ENCODE results near the gene FTO. TPM values are rescaled to one million over a fixed set of nuclear protein-coding genes. Genes with fewer than 3 reads are reported as not detected.

Gene FTO
- total RNA-seq, 1 donor from 2014 or later: 85.1 TPM

DNA sequence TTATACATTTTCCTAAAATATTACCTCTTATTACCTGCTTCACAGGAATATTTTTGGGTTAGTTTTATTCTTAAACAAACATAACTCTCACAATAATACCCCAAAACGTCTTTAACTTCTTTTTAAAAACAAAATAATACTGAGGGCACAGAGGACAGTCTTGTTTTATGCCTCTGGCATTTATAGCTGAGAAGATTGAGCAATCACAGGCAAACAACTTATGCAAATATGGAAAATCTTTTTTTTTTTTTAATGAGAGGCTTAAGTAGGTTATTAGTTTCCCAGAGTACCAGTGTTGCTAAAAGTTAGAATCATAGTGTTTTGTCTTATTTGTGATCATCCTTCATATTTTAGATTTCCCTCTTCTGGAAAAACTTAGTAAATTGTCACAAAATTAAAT is 195.0 kb downstream of the FTO start:
- Mint-ChIP-seq H3K4me1 (ENCODE audit: unreplicated experiment) (peaks cover 15% of the 10 kb centered on the region), H3K27ac (no peak overlapping the region)
- no peak for TF ChIP-seq CTCF (conservative IDR thresholded peaks at IDR 0.05)

GRCh38 chr16:53899431-53899830 is 195.5 kb downstream of the FTO start:
- peaks cover 7% of the 10 kb centered on the region for H3K27me3 Mint-ChIP-seq
- no peaks in the 10 kb centered on the region for H3K9me3 Mint-ChIP-seq
- no peak overlapping the region for H3K27ac Mint-ChIP-seq
- no peak for TF ChIP-seq CTCF (conservative IDR thresholded peaks at IDR 0.05)
- H3K4me3 Mint-ChIP-seq: no peak overlapping the region
- peaks cover 8% of the 10 kb centered on the region for H3K36me3 Mint-ChIP-seq
- H3K4me1 Mint-ChIP-seq (ENCODE audit: unreplicated experiment): peaks cover 11% of the 10 kb centered on the region
- DNase-seq (ENCODE audit: extremely low spot score, unreplicated experiment): no peak

More for the DNA sequence above, 195.0 kb downstream of the FTO start:
- Mint-ChIP-seq H3K36me3 (peaks cover 8% of the 10 kb centered on the region), H3K9me3 (no peaks in the 10 kb centered on the region), H3K4me3 (no peak overlapping the region), H3K27me3 (peaks cover 10% of the 10 kb centered on the region)
- no peak for DNase-seq (ENCODE audit: extremely low spot score, unreplicated experiment)

DNA sequence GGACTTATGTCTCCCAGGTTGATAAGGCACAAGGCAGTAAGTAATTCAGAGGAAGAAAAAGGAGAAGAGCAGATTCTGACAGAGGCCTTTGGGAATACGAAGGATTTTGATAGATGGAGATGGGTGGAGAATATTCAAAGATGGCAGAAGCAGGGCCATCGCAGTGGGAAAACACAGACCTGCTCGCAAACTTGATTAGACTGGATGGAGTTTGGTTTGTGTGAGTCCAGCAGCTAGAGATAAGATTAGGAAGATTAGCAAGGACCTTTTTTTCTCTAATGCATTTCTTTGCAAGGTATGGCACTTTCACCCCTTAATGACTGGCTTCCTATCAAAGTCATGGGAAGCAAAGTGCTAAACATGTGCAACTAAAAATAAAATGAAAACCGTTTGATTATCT is 196.7 kb downstream of the FTO start:
- DNase-seq (ENCODE audit: extremely low spot score, unreplicated experiment): no peak
- Mint-ChIP-seq H3K9me3 (no peaks in the 10 kb centered on the region), H3K4me1 (ENCODE audit: unreplicated experiment) (peaks cover 2% of the 10 kb centered on the region), H3K27ac (no peak overlapping the region), H3K27me3 (peaks cover 7% of the 10 kb centered on the region), H3K4me3 (no peak overlapping the region), H3K36me3 (peaks cover 8% of the 10 kb centered on the region)
- TF ChIP-seq CTCF (conservative IDR thresholded peaks at IDR 0.05): no peak

- no peaks in the 10 kb centered on the region for H3K4me1 Mint-ChIP-seq (ENCODE audit: unreplicated experiment)
- TF ChIP-seq CTCF (conservative IDR thresholded peaks at IDR 0.05): no peak
- H3K36me3 Mint-ChIP-seq: peaks cover 11% of the 10 kb centered on the region
- H3K27me3 Mint-ChIP-seq: peaks cover 7% of the 10 kb centered on the region
- H3K9me3 Mint-ChIP-seq: peaks cover 5% of the 10 kb centered on the region
- no peak for DNase-seq (ENCODE audit: extremely low spot score, unreplicated experiment)
- H3K27ac Mint-ChIP-seq: no peak overlapping the region
- no peak overlapping the region for H3K4me3 Mint-ChIP-seq
Observed at GRCh38 chr16:53901408-53901807, 197.5 kb downstream of the FTO start.

DNA sequence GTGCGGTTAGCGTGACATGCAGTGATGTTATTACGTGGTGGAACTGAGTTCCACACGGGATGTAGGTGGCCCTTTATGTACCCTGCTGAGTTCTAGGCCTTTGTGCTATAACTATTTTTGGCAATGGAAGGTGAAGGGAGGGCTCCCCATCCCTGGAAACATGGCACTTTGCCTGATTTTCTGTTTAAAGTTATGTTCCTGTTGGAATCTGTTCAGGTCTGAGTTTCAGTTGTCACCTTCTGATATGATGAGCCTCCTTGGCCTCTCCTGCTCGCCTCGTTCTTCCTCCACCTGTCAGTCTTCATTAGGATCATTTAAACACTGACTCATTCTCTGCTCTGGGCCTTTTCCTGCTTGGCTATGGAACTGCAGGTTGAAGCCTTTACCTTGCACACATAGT is 200.6 kb downstream of the FTO start:
- Mint-ChIP-seq H3K4me3 (no peak overlapping the region), H3K4me1 (ENCODE audit: unreplicated experiment) (no peaks in the 10 kb centered on the region), H3K27ac (no peak overlapping the region), H3K27me3 (no peaks in the 10 kb centered on the region), H3K36me3 (peaks cover 4% of the 10 kb centered on the region), H3K9me3 (peaks cover 5% of the 10 kb centered on the region)
- no peak for TF ChIP-seq CTCF (conservative IDR thresholded peaks at IDR 0.05)
- DNase-seq (ENCODE audit: extremely low spot score, unreplicated experiment): no peak

- H3K4me1 Mint-ChIP-seq (ENCODE audit: unreplicated experiment): no peaks in the 10 kb centered on the region
- no peak overlapping the region for H3K4me3 Mint-ChIP-seq
- no peaks in the 10 kb centered on the region for H3K27me3 Mint-ChIP-seq
- peaks cover 4% of the 10 kb centered on the region for H3K36me3 Mint-ChIP-seq
- no peak overlapping the region for H3K27ac Mint-ChIP-seq
- no peak for TF ChIP-seq CTCF (conservative IDR thresholded peaks at IDR 0.05)
- no peak for DNase-seq (ENCODE audit: extremely low spot score, unreplicated experiment)
- H3K9me3 Mint-ChIP-seq: peaks cover 5% of the 10 kb centered on the region
Observed at GRCh38 chr16:53905028-53905427, 201.1 kb downstream of the FTO start.

Data from type B pancreatic cell (in vitro differentiated cells).